HG02678 (cell line): Measurements from ENCODE around the gene TRPC4.

Source experiments
- ATAC-seq: cut with Tn5 transposase; IDR thresholded peaks from one replicate; pipeline ENCODE4 v1.9.1; 2021; ENCODE audit warnings: mild to moderate bottlenecking, moderate library complexity; ENCODE audit not compliant: unreplicated experiment

TRPC4 gene

DNA sequence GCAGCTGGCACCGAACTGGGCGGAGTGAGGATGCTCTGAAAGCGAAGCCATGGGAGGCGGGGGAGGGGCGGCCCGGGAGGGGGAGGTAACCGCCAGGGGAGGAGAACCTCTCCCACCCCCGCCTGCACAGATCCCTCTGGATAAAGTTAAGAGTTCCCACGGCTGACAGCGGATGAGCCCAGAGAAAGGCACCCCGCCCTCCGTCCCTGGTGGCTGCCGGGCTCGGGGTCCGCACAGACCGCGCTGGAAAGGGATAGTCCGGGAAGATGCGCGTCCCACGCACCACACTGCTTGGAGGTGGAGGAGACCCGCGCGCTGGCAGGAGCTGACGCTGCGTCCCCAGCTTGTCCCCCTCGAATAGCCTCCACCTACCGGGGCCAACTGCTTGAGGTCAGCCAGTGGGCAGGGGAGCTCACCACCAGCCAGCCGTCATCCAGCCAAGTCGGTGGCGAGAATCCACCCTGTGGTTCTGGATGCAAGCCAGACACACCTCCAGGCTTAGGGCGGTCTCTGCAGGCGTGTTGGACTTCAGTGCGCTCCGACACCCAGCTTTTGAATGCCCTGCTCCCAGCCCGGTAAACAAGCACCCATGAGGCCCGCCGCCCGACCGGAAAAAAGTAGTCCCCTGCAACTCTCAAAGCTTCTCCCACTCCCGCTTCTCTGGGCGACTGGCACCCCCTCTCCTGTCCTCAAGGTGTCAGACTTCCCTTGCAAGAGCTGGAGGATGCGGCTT lies at the start of gene TRPC4:
Gene TRPC4, minus strand, starts transcription at position 17 of the 733 bp plus-strand sequence. CDS start 86,439 bp downstream, outside the sequence.
- no peak for ATAC-seq

DNA sequence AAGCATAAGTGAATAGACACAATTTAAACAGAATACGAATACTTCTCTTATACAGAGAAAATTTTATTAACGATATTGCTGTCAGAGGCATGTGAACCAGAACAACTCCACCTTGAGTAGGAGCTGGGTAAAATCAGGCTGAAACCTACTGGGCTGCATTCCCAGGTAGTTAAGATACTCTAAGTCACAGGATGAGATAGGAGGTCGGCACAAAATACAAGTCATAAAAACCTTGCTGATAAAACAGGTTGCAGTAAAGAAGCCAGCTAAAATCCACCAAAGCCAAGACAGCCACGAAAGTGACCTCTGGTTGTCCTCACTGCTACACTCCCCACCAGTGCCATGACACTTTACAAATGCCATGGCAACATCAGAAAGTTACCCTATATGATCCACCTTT lies 49.2 kb upstream of the TRPC4 start:
- ATAC-seq: no peak

DNA sequence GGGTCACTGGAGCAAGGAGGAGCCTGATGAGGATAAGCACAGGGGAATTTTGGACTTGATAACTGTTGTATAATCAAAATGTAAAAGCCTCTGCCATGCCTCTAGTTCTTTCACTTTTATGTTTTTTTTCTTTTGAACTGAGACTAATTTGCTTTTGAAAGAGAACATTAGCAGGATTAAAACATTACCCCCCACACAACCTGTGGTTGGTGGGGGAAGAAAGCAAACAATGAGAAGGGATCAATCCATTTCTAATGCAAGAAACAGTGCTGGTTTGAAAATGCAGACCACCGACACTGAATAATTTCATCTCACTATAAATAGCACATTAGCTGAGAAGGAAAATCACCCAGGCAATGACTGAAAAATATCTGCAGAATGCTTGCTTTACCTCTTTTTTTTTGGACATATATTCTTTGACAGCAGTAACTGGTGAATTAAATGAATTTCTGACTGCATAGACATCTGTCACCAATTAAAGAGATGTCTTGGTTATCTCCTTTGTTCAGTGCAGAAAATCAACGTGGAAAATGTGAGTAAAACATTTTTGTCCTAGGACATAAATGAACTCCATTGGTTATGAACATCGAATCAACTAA lies 48.6 kb upstream of the TRPC4 start:
- ATAC-seq: no peak

DNA sequence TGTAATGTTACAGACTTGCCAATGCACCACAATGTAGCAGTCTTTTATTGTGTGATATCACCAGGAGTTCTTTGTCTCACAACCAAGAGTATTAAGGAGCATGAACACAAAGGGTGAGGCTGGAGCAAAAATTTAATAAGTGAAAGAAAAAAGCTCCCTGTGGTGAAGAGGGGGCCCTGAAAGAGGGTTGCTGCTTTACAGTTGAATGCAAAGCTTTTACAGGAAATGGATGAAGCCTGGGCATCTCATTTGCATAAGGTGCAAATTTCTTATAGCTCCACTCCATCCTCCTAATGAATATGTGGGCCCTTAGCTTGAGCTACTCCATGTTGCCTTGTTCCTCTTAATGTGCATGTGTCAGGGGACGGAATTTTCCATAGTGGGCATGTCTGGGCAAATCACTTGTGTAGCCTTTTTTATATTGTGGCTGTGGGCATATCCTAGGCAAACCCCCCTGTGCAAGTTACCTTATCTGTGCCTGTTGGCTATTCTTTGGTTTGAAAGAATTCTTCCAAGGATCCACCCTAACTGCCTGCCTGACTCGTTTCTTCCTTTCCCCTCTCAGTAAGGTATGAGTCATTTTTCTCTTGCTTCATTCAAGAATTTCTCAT lies 45.3 kb upstream of the TRPC4 start:
- ATAC-seq: no peak

DNA sequence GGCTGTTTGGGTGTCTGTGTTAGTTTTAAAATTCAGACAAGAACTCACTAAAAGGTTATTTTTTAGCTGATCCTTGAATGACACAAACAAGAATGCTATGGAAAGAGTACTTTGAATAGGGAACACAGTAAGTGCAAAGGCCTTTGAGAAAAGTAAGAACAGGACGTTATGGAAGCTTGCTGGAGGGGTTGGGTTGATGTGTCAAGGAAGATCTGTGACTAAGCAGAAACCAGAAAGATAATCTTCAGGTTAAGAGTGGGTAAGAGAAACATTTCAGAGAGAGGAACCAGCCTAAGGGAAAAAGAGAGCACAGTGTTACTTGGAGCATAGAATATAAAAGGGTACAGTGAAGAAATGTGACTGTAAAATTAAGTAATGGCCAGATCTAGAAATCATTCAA lies 41.2 kb upstream of the TRPC4 start:
- no peak for ATAC-seq

DNA sequence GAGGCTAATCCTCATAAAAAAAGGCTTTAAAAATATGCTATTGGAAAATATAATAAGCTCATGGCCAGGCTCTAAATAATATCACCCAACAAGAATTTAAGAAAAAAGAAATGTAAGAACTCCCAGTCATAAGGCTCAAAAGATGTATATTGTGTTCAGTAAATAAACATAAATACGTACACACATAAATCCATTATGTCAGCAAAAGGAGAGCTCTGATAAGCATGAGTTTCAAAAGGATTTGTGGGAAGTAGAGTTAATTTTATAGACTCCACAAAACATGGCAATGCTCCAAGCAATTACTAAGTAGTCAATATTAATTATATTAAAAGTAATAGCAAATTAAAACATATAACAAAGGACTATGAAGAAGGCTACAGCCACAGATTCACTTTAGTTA lies 37.3 kb upstream of the TRPC4 start:
- no peak for ATAC-seq

DNA sequence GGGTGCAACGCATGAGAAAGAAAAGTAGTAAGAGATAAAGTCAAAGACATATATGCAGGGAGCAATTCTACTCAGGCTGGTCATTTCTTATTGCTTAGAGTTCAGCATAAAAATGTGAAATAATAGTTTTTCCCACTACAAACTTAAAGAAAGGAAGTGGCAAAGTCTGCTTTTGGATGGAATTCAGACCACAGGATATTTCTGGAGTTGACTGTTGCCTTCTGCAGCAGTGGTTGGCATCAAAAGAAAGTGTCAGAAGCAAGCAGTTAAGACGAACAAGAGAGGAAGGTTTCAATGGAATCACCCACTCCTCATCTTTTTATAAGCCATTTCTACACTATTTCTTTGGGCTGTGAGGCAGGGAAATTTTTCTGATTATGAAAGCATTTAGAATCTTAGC lies 36.2 kb upstream of the TRPC4 start:
- no peak for ATAC-seq

DNA sequence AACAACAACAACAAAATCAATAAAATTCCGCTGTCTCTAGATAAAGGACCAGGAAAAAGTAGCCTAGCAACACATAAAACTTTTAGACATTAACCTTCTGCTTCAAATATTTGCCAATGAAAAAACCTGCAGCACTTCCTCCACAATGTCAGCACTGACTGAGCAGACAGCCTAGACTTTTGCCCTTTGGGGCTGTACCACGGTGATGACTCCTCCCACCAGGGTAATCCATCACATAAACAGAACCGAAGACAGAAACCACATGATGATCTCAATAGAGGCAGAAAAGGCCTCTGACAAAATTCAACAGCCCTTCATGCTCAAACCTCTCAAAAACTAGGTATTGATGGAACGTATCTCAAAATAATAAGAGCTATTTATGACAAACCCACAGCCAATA lies 30.2 kb upstream of the TRPC4 start:
- ATAC-seq: no peak

DNA sequence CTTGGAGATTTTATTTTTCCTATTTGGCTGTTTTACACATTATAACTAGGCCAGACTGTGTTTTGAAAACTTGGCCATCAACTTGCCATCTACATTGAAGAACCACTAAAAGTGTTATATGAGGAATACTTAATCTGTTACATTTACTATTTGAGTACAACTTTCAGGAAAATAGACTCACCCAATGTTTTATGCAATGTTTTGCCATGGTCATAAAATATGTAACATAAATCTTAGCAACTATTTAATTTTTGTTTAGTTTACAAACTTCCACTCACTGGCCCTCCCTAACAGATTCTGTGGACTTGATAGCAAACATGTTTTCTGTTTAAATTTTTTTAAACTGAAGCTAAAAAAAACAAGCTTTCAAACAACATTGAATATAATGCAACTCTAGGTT lies 23.7 kb upstream of the TRPC4 start:
- no peak for ATAC-seq

DNA sequence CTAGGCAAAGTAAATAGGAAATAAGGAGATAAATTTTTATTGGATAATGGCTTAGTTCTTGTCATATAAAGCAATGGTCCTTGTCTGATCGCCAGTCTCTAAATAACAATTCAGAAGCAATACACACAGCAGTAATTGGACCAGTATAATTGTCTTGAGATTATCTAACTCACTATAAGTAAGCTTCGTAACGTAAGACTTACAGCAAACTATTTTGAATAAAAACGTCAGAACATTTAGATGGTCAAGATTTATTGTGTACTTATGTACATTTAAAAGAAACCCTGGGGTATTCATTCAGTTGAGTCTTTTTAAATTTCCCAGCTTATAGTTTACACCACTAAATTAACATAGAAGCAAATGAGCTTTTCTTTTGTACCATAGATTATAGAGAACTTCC lies 20.2 kb upstream of the TRPC4 start:
- ATAC-seq: no peak

DNA sequence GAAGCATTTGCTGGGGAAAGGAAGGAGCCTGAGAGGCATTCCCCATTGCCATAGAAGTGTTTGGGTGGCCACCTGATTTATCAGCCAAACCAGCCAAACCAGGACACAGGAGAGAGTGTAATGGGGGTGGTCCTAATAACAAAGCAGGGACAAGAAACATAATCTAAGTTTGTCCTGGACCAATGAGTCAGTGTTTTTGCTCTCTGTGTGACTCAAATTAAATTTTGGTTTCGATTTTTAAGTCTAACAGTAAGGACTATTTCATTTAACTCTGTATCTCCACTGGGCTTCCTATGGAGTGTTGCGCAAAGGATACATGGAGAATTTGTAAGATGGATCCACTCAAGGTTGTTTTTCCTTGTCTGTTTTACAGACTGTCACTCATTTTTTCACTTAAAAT lies 19.5 kb upstream of the TRPC4 start:
- ATAC-seq: no peak

DNA sequence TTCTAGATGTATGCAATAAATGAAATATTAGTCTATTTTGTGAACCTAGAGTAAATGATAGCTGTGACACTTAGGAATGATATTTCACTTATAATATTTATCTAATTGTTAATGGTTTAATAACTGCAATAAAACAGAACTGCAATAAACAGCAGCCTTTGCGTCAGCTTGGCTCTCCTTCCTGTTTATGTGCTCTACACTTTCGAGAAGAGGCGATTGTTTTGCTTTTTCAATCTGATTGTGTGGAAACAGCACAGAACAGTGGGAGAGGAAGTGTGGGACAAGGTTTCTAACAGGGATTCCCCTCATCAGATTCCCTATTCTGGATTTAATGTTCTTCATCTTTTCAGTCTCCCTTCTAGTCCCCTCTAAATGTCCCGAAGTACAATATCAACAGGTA lies 17.3 kb upstream of the TRPC4 start:
- ATAC-seq: no peak

DNA sequence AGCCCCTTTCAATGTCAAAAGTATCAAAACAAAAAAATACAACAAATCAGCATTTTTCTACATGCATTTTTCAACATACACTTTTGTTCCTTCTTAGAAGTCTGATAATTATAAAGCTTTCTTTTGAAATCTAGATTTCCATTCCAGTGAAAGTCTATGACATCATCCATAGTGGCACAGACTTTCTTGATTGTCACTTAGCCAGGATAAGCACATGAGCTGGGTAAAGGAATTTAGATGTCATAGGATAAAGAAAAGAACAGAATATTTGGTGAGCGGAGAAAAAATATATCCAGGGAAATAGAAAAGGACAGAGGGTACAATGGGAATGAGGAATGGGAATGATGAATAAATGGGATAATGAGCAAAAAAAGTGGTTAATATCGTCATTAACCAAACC lies 15.1 kb upstream of the TRPC4 start:
- ATAC-seq: no peak

DNA sequence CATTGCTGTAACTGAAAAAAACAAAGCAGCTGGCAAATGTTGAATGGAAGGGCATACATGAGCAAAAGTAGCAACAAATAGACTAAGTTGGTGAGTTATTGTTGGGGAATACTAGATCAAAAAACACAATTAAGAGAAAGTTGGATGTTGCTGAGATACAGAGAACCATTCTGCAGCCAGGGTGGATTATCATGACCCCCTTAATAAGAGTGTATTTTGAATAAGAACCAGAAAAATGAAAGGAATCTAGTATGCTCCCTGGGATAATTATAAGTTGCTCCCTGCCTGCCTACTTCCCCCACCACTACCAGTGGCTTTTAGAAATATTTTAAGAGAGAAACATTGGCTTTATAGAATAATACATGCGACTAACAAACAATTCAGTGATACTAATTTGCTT lies 14.5 kb upstream of the TRPC4 start:
- ATAC-seq: no peak

DNA sequence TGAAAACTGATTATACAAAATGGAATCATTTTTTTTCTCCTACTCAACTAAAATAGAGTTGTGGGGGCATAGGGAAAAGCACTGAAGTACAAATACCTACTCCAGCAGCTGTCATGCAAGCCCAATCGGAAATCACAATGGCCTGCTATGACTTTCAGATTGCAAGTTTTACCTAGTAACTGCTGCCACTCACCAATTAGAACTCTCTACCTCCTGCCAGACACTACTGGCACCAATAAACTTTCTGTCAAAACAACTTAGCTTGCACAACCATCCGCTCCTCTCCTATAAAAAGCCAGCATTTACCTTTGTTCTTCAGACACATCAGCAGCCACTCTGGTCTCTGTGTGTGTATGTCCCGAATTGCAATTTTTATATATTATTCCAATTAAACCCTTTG lies 9.3 kb upstream of the TRPC4 start:
- no peak for ATAC-seq

DNA sequence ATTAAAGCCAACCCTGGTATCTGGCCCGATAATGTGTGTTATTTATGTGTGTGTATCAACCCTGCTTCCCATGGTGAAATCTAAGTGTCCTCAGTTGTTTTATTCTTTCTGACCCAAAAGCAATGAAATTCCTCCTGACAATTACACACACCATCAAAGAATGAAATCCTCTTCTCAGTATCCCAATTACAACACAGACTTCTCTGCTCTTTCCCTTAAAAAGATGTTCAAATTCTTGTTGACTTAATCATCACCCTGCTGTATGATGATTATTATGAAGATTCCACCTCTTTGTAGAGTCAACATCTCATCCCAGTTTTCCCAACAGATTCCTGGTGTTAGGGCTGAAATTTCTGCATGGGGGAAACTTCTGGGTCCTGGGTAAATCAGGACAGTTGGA lies 8.9 kb upstream of the TRPC4 start:
- ATAC-seq: no peak

DNA sequence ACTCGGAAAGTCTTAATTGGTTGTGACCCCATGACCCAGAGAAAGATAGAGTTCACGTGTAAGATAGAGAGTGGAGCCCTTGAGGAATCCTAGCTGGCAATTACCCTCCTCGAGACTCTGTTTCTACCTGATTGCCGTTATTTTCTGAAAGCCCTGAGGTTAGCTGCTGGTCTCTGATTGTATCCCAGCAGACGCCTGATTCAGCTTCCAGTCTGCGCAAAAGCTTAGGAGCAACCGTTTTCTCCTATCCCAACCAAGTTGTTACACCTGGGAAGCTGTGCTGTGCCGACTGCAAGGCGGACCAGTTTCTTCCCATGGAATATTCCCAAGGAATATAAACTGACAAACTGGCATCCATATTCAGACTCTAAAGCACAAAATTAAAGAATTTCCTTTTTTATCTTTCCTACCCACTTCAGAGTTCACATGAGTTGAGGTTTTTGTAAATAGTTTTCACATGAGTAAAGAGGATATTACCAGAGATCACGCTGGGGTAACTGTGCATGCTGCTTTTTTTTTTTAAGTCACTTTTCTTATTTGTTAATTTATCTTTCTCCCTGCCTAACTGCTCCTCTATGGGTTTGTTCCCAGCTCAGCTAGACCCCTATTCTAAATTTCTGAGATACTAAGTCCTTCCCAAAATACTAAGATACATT lies 1.5 kb upstream of the TRPC4 start:
- no peak for ATAC-seq

DNA sequence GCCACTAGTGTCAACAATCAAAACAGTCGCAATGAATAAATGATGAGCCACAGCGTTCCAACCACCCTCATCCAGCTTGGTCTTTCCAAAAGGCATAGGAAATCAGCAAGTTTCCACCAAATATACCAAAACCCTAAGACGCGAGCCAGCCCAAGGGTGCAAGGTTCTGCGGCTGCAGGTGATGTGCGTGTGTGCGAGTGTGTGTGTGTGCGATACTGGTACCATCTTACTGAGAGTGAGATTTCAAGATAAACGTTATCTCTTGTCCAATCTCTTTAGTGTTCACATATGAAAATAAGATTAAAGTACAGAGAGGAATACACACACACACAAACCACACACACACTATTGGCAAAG lies 895 bp upstream of the TRPC4 start:
- no peak for ATAC-seq

DNA sequence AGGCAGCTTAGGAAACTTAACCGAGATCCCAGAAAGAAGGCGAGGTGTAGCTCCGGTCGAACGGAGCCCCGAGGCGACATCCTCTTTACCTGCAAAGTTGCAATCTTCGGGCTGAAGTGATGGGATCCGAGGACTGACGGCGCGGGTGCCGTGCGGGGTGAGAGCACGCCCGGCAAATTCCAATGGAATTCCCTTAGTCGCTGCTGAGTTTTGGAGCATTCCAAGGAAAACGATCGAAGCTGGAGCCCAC lies 141 bp downstream of the TRPC4 start:
- no peak for ATAC-seq

DNA sequence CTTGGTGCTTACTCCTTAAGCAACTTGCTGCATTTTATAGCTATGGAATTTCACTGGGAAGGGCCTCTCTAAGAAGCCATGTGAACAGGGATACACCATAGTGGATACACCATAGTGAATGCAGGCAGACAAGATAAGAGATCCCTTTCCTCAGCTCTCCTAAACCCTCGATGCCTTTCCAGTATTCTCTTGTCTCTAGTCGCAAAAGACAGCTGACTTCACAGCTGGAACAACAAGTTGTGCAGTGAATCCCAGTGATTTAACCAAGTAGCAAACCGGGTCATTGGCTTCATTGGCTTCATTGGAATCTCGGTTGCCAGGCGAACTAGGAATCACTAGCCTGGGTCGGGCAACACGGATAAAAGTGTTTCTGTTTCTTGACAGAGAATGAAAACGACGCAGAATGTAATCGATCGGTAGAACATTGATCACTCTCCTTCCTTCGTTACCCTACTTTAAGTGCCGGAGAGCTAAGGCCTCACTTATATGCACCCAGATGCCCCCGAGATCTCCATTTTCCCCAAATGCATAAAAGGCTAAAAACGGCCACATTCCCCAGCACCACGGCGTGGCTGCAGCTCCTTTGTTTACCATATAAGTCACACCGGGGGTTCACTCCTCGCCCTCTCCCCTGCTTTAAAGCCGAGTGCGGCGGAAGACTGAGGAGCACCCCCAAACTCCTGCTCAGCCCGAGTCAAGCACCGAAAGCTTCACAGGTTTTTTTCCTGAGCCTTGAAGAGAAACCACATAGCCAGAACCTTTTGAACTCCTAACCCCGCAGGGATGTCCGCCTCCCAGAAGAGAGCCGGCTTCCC lies 674 bp downstream of the TRPC4 start:
- no peak for ATAC-seq

DNA sequence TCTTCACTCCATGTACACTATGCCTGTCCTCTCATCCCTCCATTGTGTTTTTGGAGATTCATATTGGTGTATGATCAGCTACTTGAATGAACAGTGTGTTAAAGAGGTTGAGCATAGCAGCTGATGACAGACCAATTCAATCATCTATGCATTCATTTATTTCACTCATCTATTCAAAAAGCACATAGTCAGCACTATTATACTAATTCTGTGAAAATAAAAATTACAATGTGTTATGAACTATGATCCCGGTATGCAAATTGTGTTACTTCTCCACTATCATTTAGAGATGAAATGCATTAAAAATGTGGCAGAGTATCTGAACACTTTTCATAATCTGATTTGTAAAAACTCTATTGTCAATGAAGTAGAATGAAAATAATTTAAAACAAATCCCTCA lies 5.9 kb downstream of the TRPC4 start:
- no peak for ATAC-seq

DNA sequence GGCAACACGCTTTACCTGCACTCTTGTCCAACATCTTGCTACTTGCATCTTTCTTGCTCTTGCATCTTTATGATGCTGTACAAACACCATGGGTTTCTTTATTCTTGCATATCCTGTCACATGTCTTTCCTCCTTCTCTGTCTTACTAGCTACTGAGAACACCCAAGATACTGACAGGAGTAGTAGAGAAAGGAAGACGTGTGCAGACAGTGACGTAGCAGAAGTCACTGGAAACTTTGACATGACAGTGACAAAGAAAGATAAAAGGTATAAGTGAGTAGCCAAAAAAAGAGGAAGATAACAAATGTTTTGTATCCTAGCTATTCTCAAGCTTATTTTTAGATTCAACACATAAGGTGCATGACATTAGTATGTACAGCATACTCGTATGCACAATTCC lies 34.2 kb downstream of the TRPC4 start:
- no peak for ATAC-seq
